Left renal cortex interstitium (tissue), 4 donors: ENCODE measurements around the gene LPAR5. TPM values are rescaled to one million over a fixed set of nuclear protein-coding genes. Genes with fewer than 3 reads are reported as not detected.

Source experiments
- DNase-seq, 4 donors: peaks; one replicate each; pipeline ENCODE4 v3.0.0-alpha.2; 2013; ENCODE audit warnings: low read depth in 4 of 4, low spot score in 2 of 4, missing footprints in 1 of 4
- polyA plus RNA-seq, 4 donors: library from polyadenylated mRNA; unstranded; fragments of 120-200 nt; gene quantifications; one replicate each; pipeline ENCODE4 v1.2.1, GENCODE V29; 2013; ENCODE audit not compliant: insufficient read length in 4 of 4

The LPAR5 gene
- 1 to 10 TPM; 1.1 to 1.6 (median 1.4) TPM for polyA plus RNA-seq

DNA sequence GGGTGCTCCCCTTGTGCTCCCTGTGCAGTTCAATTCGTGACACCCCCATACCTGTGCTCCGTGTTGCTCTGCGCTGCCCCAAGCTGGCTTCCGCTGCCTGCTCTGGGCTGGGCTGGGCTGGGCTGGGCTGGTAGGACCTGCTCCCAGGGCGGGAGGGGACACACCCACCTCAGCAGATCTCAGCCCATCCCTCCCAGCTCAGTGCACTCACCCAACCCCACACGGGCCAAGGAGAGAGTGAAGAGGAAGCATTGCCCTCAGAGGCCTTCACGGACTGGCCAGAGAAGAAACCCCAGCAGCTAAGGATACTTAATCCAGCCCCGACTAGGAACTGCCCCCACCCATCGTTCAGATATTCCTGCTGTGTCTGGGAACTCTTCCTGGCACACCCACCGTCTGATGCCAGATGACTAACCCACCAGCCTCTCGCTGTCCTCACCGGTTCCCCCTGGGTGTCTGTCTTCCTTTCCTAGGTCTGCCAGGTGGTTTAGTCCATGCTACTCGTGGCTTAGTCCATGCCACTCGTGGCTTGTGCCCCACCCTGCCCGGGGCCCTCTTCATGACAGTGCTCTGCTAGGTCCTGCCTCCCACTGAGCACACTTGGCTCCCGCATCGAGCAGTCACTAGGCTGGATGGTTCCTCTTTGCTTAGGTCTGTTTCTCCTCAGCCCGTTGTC is at the start of gene LPAR5:
LPAR5 (minus strand) TSS at position 104 of the 676 bp plus-strand sequence. CDS start 14,711 bp downstream, outside the sequence.
- DNase-seq: no peak

DNA sequence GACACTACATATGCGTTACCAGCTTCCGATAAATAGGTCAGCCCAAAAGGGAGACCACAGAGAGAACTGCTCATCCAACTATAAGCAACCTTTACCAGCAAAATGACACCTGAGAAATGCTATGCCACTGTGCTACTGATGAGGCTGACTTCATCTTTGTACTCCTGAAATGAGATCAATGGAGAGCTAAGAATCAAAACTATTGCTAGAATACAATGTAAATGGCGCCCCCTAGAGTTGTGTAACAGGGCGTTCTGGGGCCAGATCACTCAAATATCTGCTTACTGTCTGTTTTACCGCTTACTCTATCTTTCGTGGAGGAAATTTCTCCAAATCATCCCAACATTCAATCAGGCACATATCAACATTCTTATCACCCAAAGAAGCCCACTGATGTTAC is 48.9 kb upstream of the LPAR5 start:
- no peak for DNase-seq

DNA sequence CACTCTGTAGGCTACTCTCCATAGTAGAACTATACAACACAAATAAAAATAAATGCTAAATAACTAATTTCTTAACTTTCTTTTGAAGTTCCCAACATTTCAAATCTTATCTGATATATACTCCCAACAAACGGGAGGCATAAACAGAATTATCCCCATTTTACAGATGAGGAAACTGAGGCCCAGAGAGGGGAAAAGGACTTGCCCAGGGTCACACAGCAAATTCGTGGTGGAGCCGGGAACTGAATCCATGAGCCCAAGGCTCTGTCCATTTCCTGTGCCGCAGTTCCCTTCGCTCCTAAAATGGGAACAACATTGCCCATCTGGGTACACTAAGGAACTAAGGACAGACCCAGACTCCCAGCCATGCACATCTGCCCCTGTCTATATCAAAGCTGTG is 41.2 kb upstream of the LPAR5 start:
- DNase-seq: no peak

DNA sequence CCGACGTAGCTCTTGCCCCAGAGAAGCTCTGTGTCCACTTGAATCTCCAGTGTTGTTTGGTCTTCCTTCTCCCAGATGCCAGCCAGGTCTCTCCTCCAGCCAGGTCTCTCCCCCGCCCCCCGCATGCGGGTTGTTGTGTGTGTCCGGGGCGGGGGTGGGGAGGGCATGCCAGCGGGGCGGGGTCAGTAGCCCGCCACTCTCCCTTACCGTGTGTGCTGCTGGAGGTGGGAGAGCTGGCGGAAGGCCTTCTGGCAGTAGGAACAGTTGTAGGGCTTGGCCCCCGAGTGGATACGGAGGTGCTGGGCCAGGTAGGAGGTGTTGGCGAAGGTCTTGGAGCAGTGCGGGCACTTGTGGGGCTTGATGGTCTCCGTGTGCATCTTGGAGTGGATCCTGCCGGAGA is 36.4 kb upstream of the LPAR5 start:
- no peak for DNase-seq

DNA sequence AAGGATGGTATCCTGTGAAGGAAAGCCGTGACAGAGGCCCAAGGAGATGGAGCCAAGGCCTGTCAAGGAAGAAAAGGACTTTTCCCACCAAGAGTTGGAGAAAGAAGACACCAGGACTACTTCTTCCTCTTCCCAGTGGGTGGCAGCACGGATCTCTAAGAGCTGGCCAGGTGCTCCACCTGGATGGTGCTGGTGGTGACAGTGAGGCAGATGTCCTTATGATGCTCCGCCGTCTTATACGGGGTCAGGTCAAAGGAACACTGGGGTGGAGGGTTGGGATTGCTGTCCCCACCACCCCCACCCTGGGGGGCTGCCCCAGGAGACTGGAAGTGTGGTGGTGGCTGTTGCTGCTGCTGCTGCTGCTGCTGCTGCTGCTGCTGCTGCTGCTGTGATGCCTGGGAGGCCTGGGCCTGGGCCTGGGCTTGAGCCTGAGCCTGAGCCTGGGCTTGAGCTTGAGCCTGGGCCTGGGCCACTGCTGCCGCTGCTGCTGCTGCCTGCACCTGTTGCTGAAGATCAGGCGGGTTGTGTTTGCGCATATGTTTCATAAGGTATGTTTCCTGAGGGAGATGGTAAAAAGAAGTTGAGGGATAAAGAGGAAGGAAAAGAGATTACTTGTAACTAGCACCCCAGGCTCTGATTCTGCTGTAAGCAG is 31.9 kb upstream of the LPAR5 start:
- no peak for DNase-seq

DNA sequence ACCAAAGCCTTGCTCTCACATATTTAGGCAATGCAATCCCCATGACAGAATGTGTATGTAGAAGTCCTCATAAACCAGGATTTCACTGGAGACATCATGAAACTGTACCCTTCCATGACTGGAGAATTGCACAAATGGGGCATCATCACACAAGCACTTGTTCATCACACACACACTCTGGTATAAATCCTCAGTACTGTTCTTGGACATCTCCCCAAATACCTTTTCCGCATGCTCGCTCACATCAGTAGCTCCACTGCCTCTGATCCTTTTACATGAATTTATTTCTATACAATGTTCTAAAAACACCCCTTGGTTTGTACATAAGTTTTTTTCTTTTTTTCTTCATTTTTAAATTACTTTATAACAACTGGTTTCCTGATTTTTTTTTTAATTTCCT is 30.5 kb upstream of the LPAR5 start:
- DNase-seq: no peak

DNA sequence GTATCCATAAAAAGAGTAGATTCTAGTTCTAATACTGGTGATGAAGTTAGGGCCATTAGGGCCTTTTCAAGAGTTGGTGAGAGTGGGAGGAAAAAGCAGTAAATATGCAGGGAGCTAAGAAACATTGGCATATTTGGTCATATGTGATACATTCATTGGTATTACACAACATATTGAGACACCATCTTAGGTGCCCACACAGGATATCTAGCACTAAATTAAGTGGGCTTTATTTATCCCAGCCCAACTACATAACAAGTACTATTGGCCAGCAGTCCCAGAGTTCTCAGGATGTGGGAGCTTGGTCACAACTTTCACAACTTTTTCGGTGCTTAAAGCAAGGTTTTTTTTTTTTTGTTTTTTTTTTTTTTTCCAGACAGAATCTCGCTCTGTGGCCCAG is 29.1 kb upstream of the LPAR5 start:
- DNase-seq: no peak

DNA sequence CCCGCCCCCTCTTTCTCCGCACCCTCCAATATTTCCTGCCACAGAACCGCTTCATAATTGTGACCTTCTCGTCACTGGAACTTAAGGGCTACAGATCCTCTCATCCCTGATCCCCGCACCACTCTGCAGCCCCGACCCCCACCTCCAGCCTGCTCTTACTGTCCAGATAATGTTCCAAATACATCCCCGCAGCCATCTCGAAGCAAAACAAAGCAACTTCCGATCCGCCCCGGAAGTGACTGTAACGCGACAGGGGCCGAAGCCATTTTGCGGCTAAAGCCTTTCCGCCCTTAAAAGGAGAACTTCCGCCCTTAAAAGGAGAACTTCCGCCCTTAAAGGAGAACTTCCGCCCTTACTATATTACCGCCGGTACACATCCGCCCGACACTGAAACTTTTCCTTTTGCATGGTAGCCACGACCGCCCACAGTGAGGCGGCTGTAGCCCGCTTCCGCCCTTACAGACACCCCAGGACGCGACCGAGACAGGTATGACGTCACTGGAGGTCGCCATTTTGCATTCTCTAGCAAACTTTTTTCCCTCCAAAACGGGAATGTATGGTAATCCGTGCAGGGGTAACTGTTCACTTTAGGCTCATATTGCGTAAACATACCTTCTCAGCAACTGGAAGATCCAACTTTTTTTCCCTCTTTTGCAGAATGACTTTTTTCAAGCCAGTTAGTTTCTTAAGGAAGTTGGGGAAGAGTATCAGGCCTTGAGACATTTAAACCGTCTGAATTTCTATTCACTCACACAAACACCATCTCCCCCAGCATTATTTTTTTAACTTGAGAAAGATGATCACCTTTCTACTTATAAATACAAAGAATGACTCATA is 27.4 kb upstream of the LPAR5 start, which contains the start of gene ING4:
ING4 (minus strand) TSS at position 214 of the 837 bp plus-strand sequence; CDS start at position 196, 18 bp downstream.
- DNase-seq: peak; percentile 94 to 99 (median 98)

DNA sequence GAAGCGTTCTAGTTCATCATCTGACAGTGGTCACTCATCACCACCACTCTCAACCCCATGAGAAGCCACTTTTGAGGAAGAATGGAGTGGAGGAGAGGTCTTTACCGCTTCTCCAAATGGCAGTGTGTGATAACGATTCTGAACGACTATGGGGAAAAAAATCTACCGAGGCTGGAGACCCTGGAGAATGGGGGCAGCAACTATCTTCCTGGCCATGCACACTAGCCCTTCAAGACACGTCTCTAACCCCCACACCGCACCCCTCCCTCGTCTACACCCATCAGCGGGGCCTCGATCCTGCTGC is 26.8 kb upstream of the LPAR5 start:
- DNase-seq: no peak

DNA sequence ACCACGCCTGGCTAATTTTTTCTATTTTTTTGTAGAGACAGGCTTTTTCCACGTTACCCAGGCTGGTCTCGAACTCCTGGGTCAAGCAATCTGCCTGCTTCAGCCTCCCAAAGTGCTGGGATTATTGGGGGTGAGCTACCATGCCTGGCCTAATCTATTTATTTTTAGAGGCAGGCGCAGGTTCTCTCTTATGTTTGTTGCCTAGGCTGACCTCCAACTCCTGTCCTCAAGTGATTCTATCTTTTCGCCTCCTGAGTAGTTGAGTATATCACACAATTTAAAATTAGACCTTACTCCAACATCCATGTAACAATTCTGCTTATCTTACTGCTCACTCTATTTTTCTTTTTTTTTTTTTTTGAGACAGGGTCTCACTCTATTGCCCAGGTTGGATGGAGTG is 18.2 kb upstream of the LPAR5 start:
- no peak for DNase-seq

DNA sequence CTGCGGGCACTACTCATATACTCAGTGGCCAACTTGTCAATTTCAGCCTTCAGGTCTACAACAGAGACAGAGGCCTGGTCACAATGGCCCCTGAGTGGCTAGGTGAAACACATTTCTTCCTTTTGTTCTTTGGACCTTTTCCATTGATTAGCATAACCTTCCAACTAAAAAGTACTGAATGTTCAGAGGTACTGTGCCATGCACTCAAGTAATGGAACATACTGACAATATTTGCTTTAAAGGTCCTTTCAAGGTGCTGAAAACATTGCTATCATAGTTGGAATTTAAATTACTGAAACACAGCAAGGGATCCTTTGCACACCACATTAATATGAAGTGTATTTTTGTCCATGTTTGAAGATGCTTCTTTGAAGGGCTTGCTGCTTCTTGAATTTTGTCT is 17.6 kb upstream of the LPAR5 start:
- DNase-seq: no peak

DNA sequence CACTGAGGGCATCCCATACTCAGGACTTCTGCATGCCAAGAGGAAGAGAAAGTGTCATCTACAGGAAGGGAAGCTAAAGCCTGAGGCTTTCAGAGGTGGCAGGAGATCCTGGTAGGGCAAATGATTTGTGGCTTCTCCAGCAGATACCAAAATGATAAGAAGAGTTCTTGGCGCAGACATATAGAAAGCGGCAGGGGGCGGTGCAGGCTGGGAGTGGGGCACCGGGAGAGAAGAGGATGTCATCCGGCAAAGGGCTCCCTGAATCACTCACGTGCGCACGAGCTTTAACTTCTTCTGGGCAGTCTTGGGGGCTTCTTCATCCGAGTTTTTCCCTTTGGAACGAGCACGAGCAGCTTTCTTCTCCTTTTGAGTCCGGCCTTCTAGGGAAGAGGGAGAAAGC is 16.6 kb upstream of the LPAR5 start:
- DNase-seq: no peak

DNA sequence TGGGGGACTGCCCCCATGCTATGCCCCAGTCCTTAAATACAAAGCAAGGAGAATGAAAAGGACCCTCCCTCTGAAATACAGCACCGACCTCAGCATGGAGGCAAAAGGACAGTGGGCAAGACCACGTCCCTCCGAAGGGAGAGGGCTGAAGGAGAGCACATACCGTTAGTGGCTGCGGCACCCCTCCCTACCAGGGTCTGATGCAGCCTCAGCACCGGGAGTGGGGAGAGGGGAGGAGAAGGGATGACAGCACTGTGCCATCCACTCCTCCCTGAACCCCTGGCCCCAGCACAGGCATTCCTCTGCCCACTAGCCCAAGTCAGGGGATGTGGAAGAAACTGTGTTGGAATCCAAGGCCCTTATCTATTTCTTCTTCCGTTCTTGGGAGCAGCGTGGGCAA is 15.1 kb upstream of the LPAR5 start:
- DNase-seq: no peak

DNA sequence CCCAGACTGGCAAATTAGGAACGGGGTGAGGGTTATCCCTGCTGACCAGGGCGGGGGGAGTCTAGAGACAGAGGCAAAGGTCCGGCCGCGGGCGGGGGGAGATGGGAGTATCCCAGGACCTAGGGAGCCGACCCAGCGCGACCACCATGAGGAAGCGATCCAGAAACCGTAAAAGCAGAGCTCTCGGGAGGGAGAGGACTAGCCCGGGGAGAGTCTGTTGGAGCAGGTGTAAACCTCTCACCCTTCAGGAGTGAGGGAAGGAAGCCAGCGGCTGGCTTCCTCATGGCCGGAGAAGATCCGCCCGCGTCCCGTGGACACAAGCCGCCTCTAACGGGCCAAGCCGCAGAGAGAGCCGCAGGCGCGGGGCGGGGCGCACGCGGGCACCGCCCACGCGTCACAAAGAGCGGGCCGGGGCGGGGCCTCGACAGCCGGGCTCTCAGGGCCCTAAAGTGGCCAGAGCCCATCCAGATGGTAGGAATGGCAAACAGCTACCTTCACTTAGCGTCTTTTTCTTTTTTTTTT is 11.4 kb upstream of the LPAR5 start, which contains the start of gene ACRBP:
ACRBP (minus strand) TSS at position 350 of the 522 bp plus-strand sequence; CDS start at position 284, 66 bp downstream.
- DNase-seq: peak in 2 of 4 donors; percentile 54 to 56

DNA sequence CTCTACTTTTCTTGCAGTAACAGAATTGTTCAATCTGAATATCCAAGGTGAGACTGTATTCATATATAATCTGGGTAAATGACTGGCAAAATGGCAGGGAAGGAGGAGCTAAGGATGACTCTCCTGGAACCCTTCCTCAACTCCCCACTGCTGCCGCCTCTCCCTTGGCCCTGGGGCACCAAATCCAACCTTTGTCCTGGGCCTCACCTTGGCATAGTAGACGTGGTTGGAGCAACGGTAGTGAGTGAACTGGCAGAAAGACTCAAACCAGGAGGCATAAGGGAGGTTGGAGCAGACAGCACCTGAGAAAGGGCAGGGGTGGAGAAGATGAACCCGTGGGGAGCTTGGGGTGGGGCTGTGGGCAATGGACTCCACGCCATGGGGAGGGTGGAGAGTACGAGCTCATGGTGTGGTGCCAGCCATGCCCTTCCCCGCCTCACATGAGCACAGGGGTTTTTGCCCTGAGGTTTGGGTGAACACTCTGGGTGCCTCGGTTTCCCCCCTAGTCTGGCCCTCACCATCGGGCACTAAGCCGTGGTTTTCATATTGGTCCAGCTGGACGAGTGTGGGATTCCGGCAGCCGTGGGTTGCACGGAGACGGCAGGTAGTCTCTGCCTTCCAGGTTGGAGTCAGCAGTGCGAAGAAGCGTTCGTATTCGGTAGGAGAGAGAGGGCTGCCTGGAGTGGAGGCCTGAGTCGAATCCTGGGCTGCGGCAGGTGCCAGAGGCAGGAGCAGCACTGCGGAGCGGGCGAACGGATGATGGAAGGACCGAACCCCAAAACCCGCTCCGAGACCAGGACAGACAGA is 10.7 kb upstream of the LPAR5 start:
- no peak for DNase-seq

DNA sequence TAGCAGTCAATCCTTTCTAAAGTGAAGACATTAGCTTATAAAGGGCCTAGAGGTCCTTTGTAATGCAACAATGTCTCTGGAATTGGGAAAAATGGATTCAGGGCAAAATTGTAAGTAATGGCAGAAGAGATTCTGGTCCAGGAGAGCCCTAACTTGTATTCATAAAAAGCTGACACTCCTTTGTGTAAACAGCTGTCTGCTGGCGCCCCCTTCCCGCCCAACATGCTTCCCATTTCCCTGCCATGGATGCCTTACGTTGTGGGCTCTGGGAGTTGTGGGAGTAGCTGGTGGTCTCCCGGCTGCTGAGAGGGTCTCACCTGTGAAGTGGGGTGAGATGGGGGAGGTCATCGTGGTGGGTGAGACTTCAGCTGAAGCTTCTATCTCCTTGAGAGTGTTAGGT is 9.1 kb upstream of the LPAR5 start:
- no peak for DNase-seq

DNA sequence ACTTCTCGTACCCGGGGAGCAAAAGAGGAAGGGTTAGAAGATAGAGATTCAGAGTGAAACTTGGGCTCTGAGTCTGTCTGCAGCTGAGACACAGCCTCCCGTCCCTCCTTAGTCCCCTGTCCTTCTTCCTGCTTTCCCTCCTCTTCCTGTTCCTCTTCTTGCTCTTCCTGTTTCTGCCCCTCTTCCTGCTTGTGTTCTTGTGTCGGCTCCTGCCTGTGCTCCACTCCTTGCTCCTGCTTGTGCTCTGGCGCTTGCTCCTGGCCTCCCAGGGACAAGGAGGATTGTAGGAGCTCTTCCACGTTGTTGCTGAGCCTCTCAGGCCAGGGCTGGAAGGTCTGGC is 8.5 kb upstream of the LPAR5 start:
- DNase-seq: no peak

DNA sequence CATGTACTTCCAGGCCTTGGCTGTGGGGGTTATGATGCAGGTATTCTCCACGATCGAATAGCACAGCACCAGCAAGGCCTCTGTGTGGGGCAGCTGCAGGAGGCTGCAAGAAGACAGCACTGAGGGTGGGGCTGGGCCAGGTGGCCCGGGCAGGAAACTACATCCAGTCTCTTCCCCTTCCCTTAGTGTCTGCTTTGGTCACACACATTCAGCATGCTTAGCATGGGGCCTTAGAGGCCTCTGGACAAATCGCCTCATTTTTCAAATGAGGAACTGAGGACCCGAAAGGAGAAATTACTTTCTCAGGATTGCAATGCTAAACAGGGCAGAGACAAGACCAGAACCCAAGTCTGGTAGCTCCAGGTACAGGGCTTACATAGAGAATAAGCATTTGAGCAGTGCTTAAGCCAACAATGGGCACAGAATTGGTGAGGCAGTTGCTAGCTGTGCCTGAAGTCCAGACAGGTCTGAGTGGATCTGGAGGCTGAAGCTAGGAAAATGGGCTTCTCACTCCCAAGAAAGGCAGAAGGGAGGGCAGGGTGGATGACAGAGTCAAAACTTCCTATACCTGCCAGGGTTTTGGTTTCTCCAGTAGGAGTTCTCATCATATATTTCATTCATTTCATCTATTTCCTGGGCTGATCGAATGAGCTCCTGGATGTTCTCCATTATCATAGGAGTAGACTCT is 8.0 kb upstream of the LPAR5 start:
- no peak for DNase-seq

DNA sequence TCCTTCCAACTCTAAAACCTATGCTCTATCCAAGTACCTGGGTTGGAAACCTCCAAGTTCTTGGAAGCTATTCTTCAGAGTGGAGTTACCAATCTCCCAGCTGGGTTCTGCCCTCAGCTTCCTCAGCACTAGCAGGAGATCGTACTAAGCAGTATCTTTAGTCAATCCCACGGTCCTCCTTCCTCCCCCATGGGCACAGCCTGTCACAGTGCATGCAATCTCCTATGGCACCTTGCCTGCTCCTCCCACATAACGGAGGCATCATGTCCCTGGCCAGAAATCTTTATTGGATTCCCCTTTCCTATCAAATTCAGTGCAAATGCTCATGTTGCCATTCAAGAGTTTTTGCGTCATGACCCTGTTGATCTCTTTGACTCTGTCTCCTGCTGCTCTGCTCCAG is 5.4 kb upstream of the LPAR5 start:
- no peak for DNase-seq

DNA sequence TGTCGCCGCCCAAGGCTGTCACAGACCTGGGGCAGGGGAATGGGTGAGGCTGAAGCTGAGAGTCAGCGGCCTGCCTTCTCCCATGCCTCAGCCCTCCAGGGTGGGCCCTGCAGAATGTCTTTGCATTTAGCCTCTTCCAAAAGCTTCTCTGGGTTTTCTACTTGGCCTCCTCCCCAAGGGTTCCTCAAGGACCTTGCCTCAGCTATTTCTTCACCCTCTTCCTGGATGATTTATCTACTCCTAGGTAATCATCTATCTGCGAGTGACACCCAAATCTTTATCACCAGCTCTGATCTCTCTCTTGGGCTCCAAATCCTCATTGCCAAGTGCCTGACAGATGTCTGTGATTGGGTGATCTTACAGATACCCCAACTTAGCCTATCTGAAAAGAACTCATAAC is 4.7 kb upstream of the LPAR5 start:
- no peak for DNase-seq
